B cell (primary cell): ENCODE data around the gene GRIK2.

Experiments used
- CTCF ChIP-seq: fragments of 200-600 bp; IDR thresholded peaks from one replicate; pipeline ENCODE4 v1.8.0; 2022; ENCODE audit warnings: antibody characterized with exemption, mild to moderate bottlenecking
- EZH2 ChIP-seq: IDR thresholded peaks from 2 replicates; pipeline ENCODE4 v1.6.1; 2012; ENCODE audit warnings: borderline replicate concordance, low read depth, mild to moderate bottlenecking, moderate library complexity, low read length; ENCODE audit not compliant: insufficient read depth, poor library complexity, severe bottlenecking

- no peak for TF ChIP-seq EZH2
- no peak for TF ChIP-seq CTCF
Observed at GRCh38 chr6:101845621-101846020, 452.1 kb downstream of the GRIK2 start.
